HG02943 (cell line): ENCODE data around the gene MBP.
A peak's percentile ranks its signal among the peaks of the same experiment; 100 is the strongest.

Experiments used
- ATAC-seq: cut with Tn5 transposase; IDR thresholded peaks from one replicate; pipeline ENCODE4 v1.9.1; 2021; ENCODE audit warnings: mild to moderate bottlenecking, low read depth, moderate library complexity; ENCODE audit not compliant: unreplicated experiment

MBP gene

GRCh38 chr18:77069931-77070330 is 62.7 kb downstream of the MBP start:
- ATAC-seq, result no peak

GRCh38 chr18:77069482-77069881 is 63.1 kb downstream of the MBP start:
- no peak for ATAC-seq

- no peak for ATAC-seq
These were observed 64.0 kb downstream of the MBP start for GRCh38 chr18:77068321-77069312.

GRCh38 chr18:77067291-77068061 is 65.1 kb downstream of the MBP start:
- peak; percentile 45 for ATAC-seq

- no peak for ATAC-seq
These were observed 65.9 kb downstream of the MBP start for GRCh38 chr18:77066689-77067088.

- ATAC-seq, result no peak
These were observed 66.5 kb downstream of the MBP start for GRCh38 chr18:77066101-77066500.

GRCh38 chr18:77065221-77065981 is 67.2 kb downstream of the MBP start:
- no peak for ATAC-seq

- ATAC-seq, result no peak
These were observed 69.3 kb downstream of the MBP start for GRCh38 chr18:77063260-77063659.

- peak; percentile 61 for ATAC-seq
These were observed 70.0 kb downstream of the MBP start for GRCh38 chr18:77062518-77063003.

GRCh38 chr18:77061946-77062517 is 70.6 kb downstream of the MBP start:
- peak; percentile 46 for ATAC-seq

- ATAC-seq, result no peak
These were observed 71.2 kb downstream of the MBP start for GRCh38 chr18:77061281-77061945.

- no peak for ATAC-seq
These were observed 72.4 kb downstream of the MBP start for GRCh38 chr18:77060151-77060550.

GRCh38 chr18:77059294-77059916 is 73.2 kb downstream of the MBP start:
- no peak for ATAC-seq

GRCh38 chr18:77058290-77058835 is 74.2 kb downstream of the MBP start:
- no peak for ATAC-seq

GRCh38 chr18:77057006-77057395 is 75.6 kb downstream of the MBP start:
- no peak for ATAC-seq

- ATAC-seq, result no peak
These were observed 76.1 kb downstream of the MBP start for GRCh38 chr18:77056344-77057005.

- ATAC-seq, result no peak
These were observed 76.9 kb downstream of the MBP start for GRCh38 chr18:77055429-77056300.
